Colonic mucosa (tissue), 4 donors: ENCODE measurements around the gene GABBR2. TPM values are rescaled to one million over a fixed set of nuclear protein-coding genes. Genes with fewer than 3 reads are reported as not detected.

Experiments used
- DNase-seq: peaks from one replicate; pipeline ENCODE4 v3.0.0-alpha.2; 2020
- H3K27ac ChIP-seq: fragments of 200-600 bp; one replicate; pipeline ENCODE4 v1.8.0; 2021
- H3K27me3 ChIP-seq: fragments of 200-600 bp; one replicate; pipeline ENCODE4 v1.8.0; 2021
- H3K36me3 ChIP-seq: fragments of 200-600 bp; one replicate; pipeline ENCODE4 v1.8.0; 2021
- H3K4me1 ChIP-seq: fragments of 200-600 bp; one replicate; pipeline ENCODE4 v1.8.0; 2021; ENCODE audit warnings: mild to moderate bottlenecking
- H3K4me3 ChIP-seq: fragments of 200-600 bp; one replicate; pipeline ENCODE4 v1.8.0; 2021
- H3K9ac ChIP-seq, 2 donors: one replicate each; pipeline ENCODE4 v1.7.0; 2013; ENCODE audit warnings: control low read depth in 2 of 2, low read depth in 2 of 2, low read length in 2 of 2
- H3K9me3 ChIP-seq: fragments of 200-600 bp; one replicate; pipeline ENCODE4 v1.8.0; 2021
- intact Hi-C: fragments of 100-400 bp; cut with DNase I; formaldehyde crosslinking; loops from one replicate; pipeline ENCODE4 v1.14.1; 2022
- total RNA-seq, 2 donors: library from RNA; stranded (reverse); fragmentation: NEBNext Ultra II Directional in 1 of 2; extraction: Animal tissue kit (Norgen Biotek cat#: 25700) in 1 of 2; gene quantifications; one replicate each; pipeline ENCODE4 v1.2.1, GENCODE V29; 2021
- TF ChIP-seq, protein P1 (sequence below): fragments of 200-600 bp; IDR thresholded peaks from one replicate; pipeline ENCODE4 v1.8.0; 2022; ENCODE audit warnings: antibody characterized with exemption, mild to moderate bottlenecking
- donor health status: healthy.
- donor health status: DM: no; HTN: no; CAD: no.
- donor health status: DM: no; HTN: no; CAD: no.

The GABBR2 gene
- total RNA-seq, 2 donors from 2014 or later, result 0.05 TPM; not detected in 1

DNA sequence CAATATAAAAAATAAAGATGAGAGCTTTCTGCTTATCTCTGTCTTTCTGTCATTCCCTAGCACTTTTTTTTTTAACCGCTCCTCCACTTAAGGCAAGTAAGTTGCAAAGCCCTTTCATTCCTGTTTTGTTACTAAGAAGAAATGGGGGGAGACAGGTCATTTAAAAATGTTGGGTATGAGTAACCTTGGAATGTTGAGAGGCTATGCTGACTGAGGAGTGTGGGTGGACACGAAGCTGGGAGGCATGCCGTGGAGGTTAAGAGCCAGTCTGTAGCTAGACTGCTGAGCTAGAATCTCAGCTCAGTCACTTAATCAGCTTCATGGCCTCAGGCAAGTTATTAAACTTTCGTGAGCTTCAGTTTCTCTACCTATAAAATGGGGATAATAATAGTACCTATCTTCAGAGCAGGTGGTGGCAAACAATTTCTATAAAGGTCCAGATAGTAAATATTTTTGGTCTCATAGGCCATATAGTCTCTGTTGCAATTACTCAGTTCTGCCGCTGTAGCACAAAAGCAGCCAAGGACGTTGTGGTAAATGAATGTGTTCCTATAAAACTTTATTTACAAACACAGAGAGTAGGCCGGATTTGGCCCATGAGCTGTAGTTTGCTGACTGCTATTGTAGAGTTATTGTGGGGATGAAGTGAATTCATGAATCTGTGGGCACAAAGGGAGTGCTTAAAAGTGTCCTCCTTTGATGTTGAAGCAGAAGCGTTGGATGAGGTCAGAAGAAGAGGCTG is 220.0 kb downstream of the GABBR2 start:
- H3K4me1 ChIP-seq, result no peaks in the 10 kb centered on the region
- no peak for DNase-seq
- H3K4me3 ChIP-seq, result no peak overlapping the region
- no peaks in the 10 kb centered on the region for H3K9me3 ChIP-seq
- H3K9ac ChIP-seq, result no peak overlapping the region
- TF ChIP-seq, protein P1, sequence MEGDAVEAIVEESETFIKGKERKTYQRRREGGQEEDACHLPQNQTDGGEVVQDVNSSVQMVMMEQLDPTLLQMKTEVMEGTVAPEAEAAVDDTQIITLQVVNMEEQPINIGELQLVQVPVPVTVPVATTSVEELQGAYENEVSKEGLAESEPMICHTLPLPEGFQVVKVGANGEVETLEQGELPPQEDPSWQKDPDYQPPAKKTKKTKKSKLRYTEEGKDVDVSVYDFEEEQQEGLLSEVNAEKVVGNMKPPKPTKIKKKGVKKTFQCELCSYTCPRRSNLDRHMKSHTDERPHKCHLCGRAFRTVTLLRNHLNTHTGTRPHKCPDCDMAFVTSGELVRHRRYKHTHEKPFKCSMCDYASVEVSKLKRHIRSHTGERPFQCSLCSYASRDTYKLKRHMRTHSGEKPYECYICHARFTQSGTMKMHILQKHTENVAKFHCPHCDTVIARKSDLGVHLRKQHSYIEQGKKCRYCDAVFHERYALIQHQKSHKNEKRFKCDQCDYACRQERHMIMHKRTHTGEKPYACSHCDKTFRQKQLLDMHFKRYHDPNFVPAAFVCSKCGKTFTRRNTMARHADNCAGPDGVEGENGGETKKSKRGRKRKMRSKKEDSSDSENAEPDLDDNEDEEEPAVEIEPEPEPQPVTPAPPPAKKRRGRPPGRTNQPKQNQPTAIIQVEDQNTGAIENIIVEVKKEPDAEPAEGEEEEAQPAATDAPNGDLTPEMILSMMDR, result no peak
- intact Hi-C loops, result loop anchor here (10.0 kb wide), 1 partner anchor 64 kb away; no protein-coding TSS in a partner anchor
- no peak overlapping the region for H3K27ac ChIP-seq
- H3K36me3 ChIP-seq, result no peaks in the 10 kb centered on the region
- no peaks in the 10 kb centered on the region for H3K27me3 ChIP-seq

DNA sequence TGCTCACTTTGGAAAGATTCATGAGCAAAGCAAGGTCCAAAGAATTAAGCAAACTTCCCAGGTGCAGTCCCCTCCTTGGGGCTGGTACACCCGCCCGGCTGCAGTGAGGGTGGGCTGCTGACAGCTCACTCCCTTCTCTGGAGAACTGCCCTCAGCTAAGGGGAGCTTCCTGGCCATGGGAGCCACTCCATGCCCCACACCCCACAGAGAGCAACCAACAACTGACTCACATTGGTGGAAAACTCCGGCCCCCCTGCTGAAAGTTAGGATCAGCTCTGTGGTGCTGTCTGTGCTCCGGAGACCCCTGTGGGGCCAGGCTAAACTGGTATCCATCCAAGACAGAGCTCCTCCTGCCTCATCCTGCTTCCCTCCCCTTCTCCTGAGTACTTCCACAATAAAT is 223.0 kb downstream of the GABBR2 start:
- DNase-seq, result no peak
- Histone ChIP-seq H3K4me1 (no peaks in the 10 kb centered on the region), H3K36me3 (no peaks in the 10 kb centered on the region), H3K9ac (no peak overlapping the region), H3K27me3 (no peaks in the 10 kb centered on the region), H3K4me3 (no peak overlapping the region), H3K27ac (no peak overlapping the region), H3K9me3 (no peaks in the 10 kb centered on the region)
- intact Hi-C loops, result loop anchor here (10.0 kb wide), 1 partner anchor 61 kb away; no protein-coding TSS in a partner anchor
- TF ChIP-seq, protein P1, result no peak

DNA sequence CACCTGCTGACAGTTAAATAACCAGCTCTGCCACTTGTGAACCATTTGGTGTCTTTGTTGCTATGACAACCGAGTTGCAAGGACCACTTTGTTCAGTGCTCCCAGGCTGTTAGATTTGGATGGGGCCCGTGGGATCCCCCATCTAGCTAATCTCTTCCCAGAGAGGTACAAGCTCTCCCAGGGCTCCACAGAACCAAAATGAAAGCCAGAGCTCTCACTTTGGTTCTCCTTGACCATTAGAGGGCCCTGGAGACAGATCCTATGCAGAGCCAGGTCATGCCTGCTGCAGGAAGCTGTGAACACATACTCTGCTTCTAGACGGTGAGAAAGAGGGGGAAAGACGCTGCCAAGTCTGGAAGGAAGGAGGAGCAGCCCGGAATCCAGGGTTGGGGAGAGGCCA is 224.6 kb downstream of the GABBR2 start:
- Histone ChIP-seq H3K27me3 (no peaks in the 10 kb centered on the region), H3K9ac (no peak overlapping the region), H3K4me3 (no peak overlapping the region), H3K9me3 (no peaks in the 10 kb centered on the region), H3K36me3 (no peaks in the 10 kb centered on the region), H3K27ac (no peak overlapping the region), H3K4me1 (no peaks in the 10 kb centered on the region)
- no peak for DNase-seq
- intact Hi-C loops, result loop anchor here (10.0 kb wide), 1 partner anchor 59 kb away; no protein-coding TSS in a partner anchor
- TF ChIP-seq, protein P1, result no peak

- H3K27ac ChIP-seq, result no peak overlapping the region
- no peaks in the 10 kb centered on the region for H3K9me3 ChIP-seq
- TF ChIP-seq, protein P1, result no peak
- no peak for DNase-seq
- H3K36me3 ChIP-seq, result no peaks in the 10 kb centered on the region
- no peaks in the 10 kb centered on the region for H3K4me1 ChIP-seq
- H3K4me3 ChIP-seq, result no peak overlapping the region
- intact Hi-C loops, result loop anchor here (10.0 kb wide), 1 partner anchor 57 kb away; no protein-coding TSS in a partner anchor
- no peak overlapping the region for H3K9ac ChIP-seq
- no peaks in the 10 kb centered on the region for H3K27me3 ChIP-seq
These were observed 226.5 kb downstream of the GABBR2 start for GRCh38 chr9:98482226-98482625.

- no peaks in the 10 kb centered on the region for H3K4me1 ChIP-seq
- intact Hi-C loops, result loop anchor here (10.0 kb wide), 1 partner anchor 57 kb away; no protein-coding TSS in a partner anchor
- TF ChIP-seq, protein P1, result no peak
These were observed 227.1 kb downstream of the GABBR2 start for GRCh38 chr9:98481676-98482075.

More at GRCh38 chr9:98481676-98482075, 227.1 kb downstream of the GABBR2 start:
- Histone ChIP-seq H3K36me3 (no peaks in the 10 kb centered on the region), H3K9me3 (no peaks in the 10 kb centered on the region), H3K27ac (no peak overlapping the region), H3K27me3 (no peaks in the 10 kb centered on the region), H3K9ac (no peak overlapping the region), H3K4me3 (no peak overlapping the region)
- DNase-seq, result no peak
